Spinal cord (tissue), 10 donors: ENCODE measurements around the gene KRTAP10-2. TPM values are rescaled to one million over a fixed set of nuclear protein-coding genes. Genes with fewer than 3 reads are reported as not detected.
A peak's percentile ranks its signal among the peaks of the same experiment; 100 is the strongest.

Source experiments
- DNase-seq, 6 donors: peaks; one replicate each; pipeline versions ENCODE4 v3.0.0 to v3.0.0-alpha.2; 2013 to 2015; ENCODE audit warnings: low spot score in 6 of 6, low read depth in 4 of 6
- H3K27ac ChIP-seq: one replicate; pipeline ENCODE4 v1.5.1; 2013; ENCODE audit warnings: low read depth, low read length, control low read depth
- H3K27me3 ChIP-seq: one replicate; pipeline ENCODE4 v1.6.1; 2013; ENCODE audit warnings: low read length; ENCODE audit not compliant: control insufficient read depth, insufficient read depth
- H3K36me3 ChIP-seq: one replicate; pipeline ENCODE4 v1.6.1; 2013; ENCODE audit warnings: low read length; ENCODE audit not compliant: control insufficient read depth, insufficient read depth
- H3K4me1 ChIP-seq: one replicate; pipeline ENCODE4 v1.6.1; 2013; ENCODE audit warnings: low read length; ENCODE audit not compliant: control insufficient read depth, insufficient read depth
- H3K4me3 ChIP-seq: one replicate; pipeline ENCODE4 v1.5.1; 2013; ENCODE audit warnings: low read depth, low read length, control low read depth
- H3K9me3 ChIP-seq: one replicate; pipeline ENCODE4 v1.6.1; 2013; ENCODE audit warnings: low read length; ENCODE audit not compliant: control insufficient read depth, insufficient read depth
- WGBS: methylation state at CpG from one replicate; pipeline ENCODE4 v1.1.5; 2013; ENCODE audit warnings: missing lambda C conversion rate; ENCODE audit not compliant: insufficient coverage; 5-methylcytosine and 5-hydroxymethylcytosine counted together
- polyA plus RNA-seq, 2 donors: library from polyadenylated mRNA; unstranded; fragments of 120-200 nt; gene quantifications; one replicate each; pipeline ENCODE4 v1.2.1, GENCODE V29; 2013; ENCODE audit not compliant: insufficient read length in 2 of 2
- total RNA-seq, 2 donors: library from RNA; depleted of rRNA in 1 of 2; stranded (reverse); fragments of 120-200 nt in 1 of 2; fragments of >200 nt in 1 of 2; gene quantifications; one replicate each; pipeline versions ENCODE4 v1.2.3 to v1.2.4, GENCODE V29; 2013 to 2014
- donor health status: healthy.

Gene KRTAP10-2
- total and polyA plus RNA-seq, 4 donors: not detected

DNA sequence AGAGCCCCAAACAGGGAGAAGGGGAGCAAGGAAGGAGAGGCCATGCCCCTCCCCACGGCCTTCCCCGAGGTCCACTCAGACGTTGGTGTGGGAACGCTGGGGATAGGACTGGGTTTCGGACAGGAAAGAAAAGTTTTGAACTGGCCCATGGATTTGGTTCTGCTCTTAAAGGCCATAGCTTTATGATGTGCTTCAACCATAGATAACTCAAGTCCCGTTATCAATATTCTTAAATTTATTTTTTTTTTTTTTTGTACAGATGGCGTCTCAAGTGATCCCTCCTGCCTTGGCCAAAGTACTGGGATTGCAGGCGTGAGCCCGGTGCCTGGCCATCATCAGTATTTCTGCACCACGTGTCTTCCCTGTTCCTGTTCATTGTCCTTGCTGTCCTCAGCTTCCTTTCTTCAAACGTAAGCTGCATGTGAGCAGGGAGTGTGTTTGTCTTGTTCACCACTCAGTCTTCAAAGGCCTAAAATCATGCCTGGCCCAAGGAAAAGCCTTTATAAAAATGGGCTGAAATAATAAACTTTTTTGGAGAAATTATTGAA lies 10.5 kb downstream of the KRTAP10-2 start:
- 92% methylated on average over 9 of the region's 11 CpGs for WGBS
- H3K4me3 ChIP-seq: no peak overlapping the region
- H3K27ac ChIP-seq: no peak overlapping the region
- no peaks in the 10 kb centered on the region for H3K9me3 ChIP-seq
- DNase-seq: no peak
- H3K36me3 ChIP-seq: no peaks in the 10 kb centered on the region
- no peaks in the 10 kb centered on the region for H3K27me3 ChIP-seq
- H3K4me1 ChIP-seq: no peaks in the 10 kb centered on the region

GRCh38 chr21:44539991-44540666 lies 11.2 kb downstream of the KRTAP10-2 start, which contains the start of gene KRTAP10-1:
TSS of gene KRTAP10-1 (minus strand) at chr21:44540195. CDS start at chr21:44540150, 45 bp downstream.
- Histone ChIP-seq H3K4me3 (no peak within 1 kb of the TSS), H3K9me3 (no peaks in the 10 kb centered on the region), H3K36me3 (no peaks in the 10 kb centered on the region), H3K27me3 (no peaks in the 10 kb centered on the region), H3K4me1 (no peaks in the 10 kb centered on the region), H3K27ac (no peak within 1 kb of the TSS)
- WGBS: 83% methylated on average over 20 of the region's 21 CpGs
- no peak for DNase-seq

- Histone ChIP-seq H3K36me3 (no peaks in the 10 kb centered on the region), H3K4me3 (no peak overlapping the region), H3K4me1 (no peaks in the 10 kb centered on the region), H3K9me3 (no peaks in the 10 kb centered on the region), H3K27me3 (no peaks in the 10 kb centered on the region), H3K27ac (no peak overlapping the region)
- 77% methylated on average over 14 of the region's 14 CpGs for WGBS
- DNase-seq: no peak
Measured at GRCh38 chr21:44539046-44539445, 12.3 kb downstream of the KRTAP10-2 start.

DNA sequence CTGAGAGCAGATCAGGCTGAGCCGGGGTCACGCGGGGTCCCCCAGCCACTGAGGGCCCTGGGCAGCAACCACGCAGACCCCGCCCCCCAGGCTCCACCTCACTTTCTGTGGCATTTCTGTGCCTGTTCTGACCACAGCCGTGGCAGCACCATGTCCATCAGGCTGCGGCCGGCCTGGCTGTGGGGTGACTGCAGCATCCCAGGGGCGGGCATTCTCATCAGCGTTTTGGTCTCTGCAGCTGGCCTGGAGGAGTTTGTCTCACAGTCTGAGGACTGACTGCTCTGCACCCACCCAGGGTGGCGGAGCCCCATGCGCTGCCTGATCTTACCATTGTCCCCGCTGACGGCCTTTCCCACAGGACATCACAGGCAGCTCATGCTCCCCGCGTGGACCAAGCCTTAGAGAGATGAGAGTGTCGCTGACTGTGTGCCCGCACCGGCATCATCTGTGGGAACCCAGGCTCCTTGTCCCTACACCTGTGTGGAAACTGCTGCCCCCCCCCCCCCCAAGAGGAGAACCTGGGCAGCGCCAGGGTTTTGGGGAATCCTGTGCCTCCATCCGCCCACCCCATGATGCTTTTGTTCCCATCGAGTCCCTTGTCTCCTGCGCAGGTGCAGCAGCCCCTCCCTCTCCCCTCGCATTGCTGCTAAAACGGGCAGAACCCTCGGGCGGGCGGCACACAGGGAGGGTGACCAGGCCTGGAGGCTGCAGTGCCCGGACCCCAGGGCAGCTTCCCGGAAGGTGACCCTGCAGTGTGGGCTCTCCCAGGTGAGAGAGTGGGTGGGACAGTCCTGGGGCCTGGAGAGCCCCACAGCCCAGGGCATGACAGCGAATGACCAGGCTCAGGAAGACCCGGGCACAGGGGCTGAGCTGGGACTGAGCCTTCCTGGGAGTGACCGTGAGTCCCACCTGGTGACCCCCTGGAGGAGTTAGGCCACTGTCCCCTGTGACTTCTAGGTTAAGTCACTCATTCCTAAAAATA lies 13.1 kb downstream of the KRTAP10-2 start:
- Histone ChIP-seq H3K27ac (no peak overlapping the region), H3K36me3 (no peaks in the 10 kb centered on the region), H3K4me1 (no peaks in the 10 kb centered on the region), H3K27me3 (no peaks in the 10 kb centered on the region), H3K4me3 (no peak overlapping the region), H3K9me3 (no peaks in the 10 kb centered on the region)
- no peak for DNase-seq
- WGBS: 90% methylated on average over 33 of the region's 33 CpGs

DNA sequence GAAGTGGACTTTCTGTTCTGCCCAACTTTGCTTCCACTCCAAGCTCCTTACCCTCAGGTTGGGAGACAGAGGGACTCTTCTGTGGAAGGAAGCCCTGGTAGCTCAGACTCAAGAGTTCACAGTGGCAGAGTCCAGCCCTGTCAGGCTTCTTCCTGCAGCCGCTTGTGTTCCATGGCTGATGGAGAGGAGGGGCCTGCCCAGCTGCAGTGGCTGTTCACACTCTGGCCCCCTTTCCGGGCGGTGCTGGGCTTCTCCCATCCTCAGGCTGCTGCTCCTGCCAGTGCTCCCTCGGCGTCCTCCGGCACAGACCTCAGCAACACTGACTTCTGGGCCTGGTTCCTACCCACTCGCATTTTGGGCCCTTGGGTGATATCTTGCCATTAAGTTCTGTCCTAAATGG lies 15.3 kb downstream of the KRTAP10-2 start:
- H3K9me3 ChIP-seq: no peaks in the 10 kb centered on the region
- H3K27me3 ChIP-seq: no peaks in the 10 kb centered on the region
- WGBS: 42% methylated on average over 6 of the region's 7 CpGs

GRCh38 chr21:44534688-44535087 lies 16.6 kb downstream of the KRTAP10-2 start:
- Histone ChIP-seq H3K27me3 (no peaks in the 10 kb centered on the region), H3K27ac (no peak overlapping the region), H3K4me1 (no peaks in the 10 kb centered on the region), H3K4me3 (no peak overlapping the region), H3K36me3 (no peaks in the 10 kb centered on the region), H3K9me3 (no peaks in the 10 kb centered on the region)
- no peak for DNase-seq
- WGBS: 98% methylated on average over 4 of the region's 6 CpGs

More for the DNA sequence above, 15.3 kb downstream of the KRTAP10-2 start:
- Histone ChIP-seq H3K4me3 (no peak overlapping the region), H3K36me3 (no peaks in the 10 kb centered on the region), H3K4me1 (no peaks in the 10 kb centered on the region), H3K27ac (no peak overlapping the region)
- peak in 1 of 6 donors; percentile 25 for DNase-seq

GRCh38 chr21:44533891-44534627 lies 17.2 kb downstream of the KRTAP10-2 start:
- no peak for DNase-seq
- H3K4me3 ChIP-seq: no peak overlapping the region
- WGBS: 95% methylated on average over 9 of the region's 21 CpGs
- H3K27ac ChIP-seq: no peak overlapping the region
- no peaks in the 10 kb centered on the region for H3K36me3 ChIP-seq
- no peaks in the 10 kb centered on the region for H3K27me3 ChIP-seq
- H3K4me1 ChIP-seq: no peaks in the 10 kb centered on the region
- H3K9me3 ChIP-seq: no peaks in the 10 kb centered on the region

DNA sequence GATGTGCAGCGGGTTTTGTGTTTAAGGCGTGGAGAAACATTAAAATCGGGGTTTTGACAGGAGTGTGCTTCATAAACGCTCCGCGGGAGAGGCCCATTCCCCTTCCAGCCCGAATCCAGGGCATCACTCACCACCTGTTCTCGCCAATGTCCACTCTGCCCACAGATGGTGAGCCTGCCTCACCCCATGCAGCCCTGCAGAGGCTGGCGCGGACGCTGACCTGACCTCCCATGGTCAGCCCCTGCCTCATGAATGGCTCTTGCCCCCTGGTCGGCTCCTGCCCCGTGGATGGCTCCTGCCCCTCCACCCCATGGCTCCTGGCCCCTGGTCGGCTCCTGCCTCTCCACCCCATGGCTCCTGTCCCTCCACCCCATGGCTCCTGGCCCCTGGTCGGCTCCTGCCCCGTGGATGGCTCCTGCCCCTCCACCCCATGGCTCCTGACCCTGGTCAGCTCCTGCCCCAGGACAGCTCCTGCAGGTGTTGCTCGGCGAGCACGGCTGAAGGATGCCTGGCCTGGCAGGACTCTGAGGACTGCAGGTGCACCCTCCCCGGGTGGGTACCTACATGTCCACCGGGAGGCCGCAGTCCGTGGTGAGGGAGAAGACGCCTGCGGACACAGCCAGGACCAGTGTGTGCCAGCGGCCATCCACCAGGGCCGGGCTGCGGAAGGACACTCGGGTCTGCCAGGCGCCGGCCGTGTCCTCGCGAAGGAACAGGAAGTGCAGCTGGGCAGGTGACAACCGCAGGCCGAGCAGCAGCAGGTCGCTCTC lies 18.0 kb downstream of the KRTAP10-2 start:
- H3K4me3 ChIP-seq: no peak overlapping the region
- H3K9me3 ChIP-seq: no peaks in the 10 kb centered on the region
- no peaks in the 10 kb centered on the region for H3K27me3 ChIP-seq
- H3K27ac ChIP-seq: no peak overlapping the region
- no peak for DNase-seq
- WGBS: 90% methylated on average over 37 of the region's 37 CpGs
- no peaks in the 10 kb centered on the region for H3K4me1 ChIP-seq
- no peaks in the 10 kb centered on the region for H3K36me3 ChIP-seq
